Muscle of arm (tissue), 12 donors: ENCODE data around the gene CHCHD10. TPM values are rescaled to one million over a fixed set of nuclear protein-coding genes. Genes with fewer than 3 reads are reported as not detected.

Experiments used
- polyA plus RNA-seq, 12 donors: library from polyadenylated mRNA; unstranded; fragments of 120-200 nt; gene quantifications; one replicate each; pipeline ENCODE4 v1.2.1, GENCODE V29; 2013; ENCODE audit not compliant: insufficient read length in 12 of 12

CHCHD10 gene
- polyA plus RNA-seq, 12 donors, result 33.8 to 1,945 (median 51.8) TPM

Other genes starting within 250 kb of the CHCHD10 start
- 1 to 10 TPM in 1 of 12 donors, under 1 TPM in 8, not detected in 3; 0.29 to 7.2 (median 0.49) TPM for gene IGLL1, start 187.7 kb downstream of the CHCHD10 start, polyA plus RNA-seq
- gene DRICH1, start 135.7 kb downstream of the CHCHD10 start, polyA plus RNA-seq, result 1 to 10 TPM in 3 of 12 donors, under 1 TPM in 7, not detected in 2; 0.26 to 1.7 (median 0.54) TPM
- 1 to 10 TPM in 8 of 12 donors, under 1 TPM in 2, not detected in 2; 0.84 to 3.0 (median 1.2) TPM for gene RGL4, start 77.0 kb downstream of the CHCHD10 start, polyA plus RNA-seq
- gene ZNF70, start 16.9 kb downstream of the CHCHD10 start, polyA plus RNA-seq, result 1 to 10 TPM in 11 of 12 donors, not detected in 1; 4.1 to 7.4 (median 5.1) TPM
- 1 to 10 TPM in 4 of 12 donors, under 1 TPM in 3, not detected in 5; 0.34 to 3.9 (median 1.1) TPM for gene VPREB3, start 13.5 kb downstream of the CHCHD10 start, polyA plus RNA-seq
- 1 to 10 TPM in 1 of 12 donors, under 1 TPM in 9, not detected in 2; 0.08 to 1.0 (median 0.23) TPM for gene C22orf15, start 5.0 kb downstream of the CHCHD10 start, polyA plus RNA-seq
- 10 to 100 TPM in 3 of 12 donors, 1 to 10 TPM in 8, not detected in 1; 5.7 to 17.2 (median 8.3) TPM for gene MMP11, start 4.9 kb upstream of the CHCHD10 start, polyA plus RNA-seq
- 100 to 1,000 TPM in 1 of 12 donors, 10 to 100 TPM in 10, not detected in 1; 54.2 to 121 (median 78.8) TPM for gene SMARCB1, start 19.0 kb upstream of the CHCHD10 start, polyA plus RNA-seq
- 1 to 10 TPM in 5 of 12 donors, under 1 TPM in 5, not detected in 2; 0.70 to 2.8 (median 1.1) TPM for gene DERL3, start 71.0 kb upstream of the CHCHD10 start, polyA plus RNA-seq
- gene SLC2A11, start 89.9 kb upstream of the CHCHD10 start, polyA plus RNA-seq, result 10 to 100 TPM in 4 of 12 donors, 1 to 10 TPM in 7, not detected in 1; 3.1 to 13.2 (median 6.7) TPM
- gene MIF, start 126.4 kb upstream of the CHCHD10 start, polyA plus RNA-seq, result 100 to 1,000 TPM in 9 of 12 donors, 10 to 100 TPM in 2, not detected in 1; 78.2 to 238 (median 118) TPM
- gene GSTT2B, start 193.2 kb upstream of the CHCHD10 start, polyA plus RNA-seq, result 10 to 100 TPM in 4 of 12 donors, 1 to 10 TPM in 6, not detected in 2; 2.1 to 39.1 (median 7.1) TPM
- 1 to 10 TPM in 10 of 12 donors, not detected in 2; 2.2 to 5.6 (median 3.9) TPM for gene DDTL, start 198.9 kb upstream of the CHCHD10 start, polyA plus RNA-seq
- gene DDT, start 206.5 kb upstream of the CHCHD10 start, polyA plus RNA-seq, result 10 to 100 TPM in 11 of 12 donors, not detected in 1; 29.4 to 61.0 (median 42.2) TPM
- 1 to 10 TPM in 3 of 12 donors, under 1 TPM in 4, not detected in 5; 0.40 to 2.6 (median 0.82) TPM for gene GSTT2, start 212.2 kb upstream of the CHCHD10 start, polyA plus RNA-seq
- not detected for gene GSTT4, start 237.5 kb upstream of the CHCHD10 start, polyA plus RNA-seq
- gene CABIN1, start 243.3 kb upstream of the CHCHD10 start, polyA plus RNA-seq, result 10 to 100 TPM in 11 of 12 donors, not detected in 1; 20.2 to 59.6 (median 26.1) TPM